HCT116 (cell line): ENCODE measurements around the gene ATP5PD. TPM values are rescaled to one million over a fixed set of nuclear protein-coding genes. Genes with fewer than 3 reads are reported as not detected.

Experiments
- ATAC-seq: fragments of 200-7000 bp; cut with Tn5 transposase; 2 replicates; pipeline ENCODE4 v1.9.1; 2020; ENCODE audit warnings: mild to moderate bottlenecking, moderate library complexity
- BruUV-seq: library from RNA; stranded (reverse); fragments of 400-500 nt; replicated peaks from 2 replicates; lab custom pipeline; 2021; lab: Mats Ljungman, UMichigan
- CTCF ChIA-PET: fragments of 300-600 bp; sonication (Branson Sonifier 250); formaldehyde crosslinking; loops from one replicate; lab custom pipeline; 2021; ENCODE audit warnings: antibody characterized with exemption; lab: Charles Lee
- POLR2A ChIA-PET: fragments of 300-600, 350-600 bp; sonication (Branson Sonifier 250); formaldehyde crosslinking; loops from one replicate; lab custom pipeline; 2021; ENCODE audit warnings: antibody characterized with exemption; lab: Charles Lee
- RAD21 ChIA-PET, 2 experiments: fragments of 300-600 bp; sonication (Branson Sonifier 250); formaldehyde crosslinking; loops; one replicate each; lab custom pipeline; 2023; ENCODE audit warnings: low total read pairs in 2 of 2; ENCODE audit not compliant: uncharacterized antibody in 2 of 2, unreplicated experiment in 2 of 2, low non-redundant PET in 1 of 2; lab: Charles Lee
- DNase-seq: peaks from one replicate; pipeline ENCODE4 v3.0.0-alpha.2; 2010; ENCODE audit warnings: low read depth, low spot score
- H2AFZ ChIP-seq: fragments of 200-600 bp; shearing (Covaris generic), sonication (generic); 2 replicates; pipeline ENCODE4 v1.6.1; 2017; ENCODE audit warnings: low read depth, mixed run types, mixed read lengths, antibody characterized with exemption, low read length; ENCODE audit not compliant: poor library complexity, severe bottlenecking
- H3K27ac ChIP-seq: 2 replicates; pipeline ENCODE4 v1.5.1; 2012; ENCODE audit warnings: low read depth, low read length
- H3K27me3 ChIP-seq: fragments of 200-600 bp; sonication (generic); 2 replicates; pipeline ENCODE4 v1.6.1; 2016; ENCODE audit warnings: mixed run types, low read length, mixed read lengths; ENCODE audit not compliant: insufficient read depth
- H3K36me3 ChIP-seq, 2 experiments: fragments of 200-500 bp in 1 of 2; fragments of 200-600 bp in 1 of 2; sonication (Bioruptor generic) in 1 of 2; sonication (generic) in 1 of 2; 2 replicates each; pipeline versions ENCODE4 v1.5.1 to v1.6.1; 2014 to 2016; ENCODE audit warnings: low read length in 2 of 2, inconsistent platforms in 1 of 2, mixed read lengths in 1 of 2, mixed run types in 1 of 2; ENCODE audit not compliant: insufficient read depth in 2 of 2, control insufficient read depth in 1 of 2
- H3K4me1 ChIP-seq, 2 experiments: fragments of 200-600 bp in 1 of 2; sonication (generic) in 1 of 2; 2 replicates each; pipeline versions ENCODE4 v1.5.1 to v1.6.1; 2012 to 2017; ENCODE audit warnings: low read length in 2 of 2, inconsistent platforms in 1 of 2, mild to moderate bottlenecking in 1 of 2, mixed read lengths in 1 of 2, mixed run types in 1 of 2, moderate library complexity in 1 of 2; ENCODE audit not compliant: insufficient read depth in 2 of 2, control insufficient read depth in 1 of 2
- H3K4me2 ChIP-seq: fragments of 200-600 bp; sonication (generic); 2 replicates; pipeline ENCODE4 v1.6.1; 2017; ENCODE audit warnings: mixed run types, low read length, mixed read lengths
- H3K4me3 ChIP-seq, 2 experiments: fragments of 200-600 bp in 1 of 2; sonication (generic) in 1 of 2; replicated peaks in 1 of 2; 2 replicates each; pipeline ENCODE4 v1.5.1; 2011 to 2016; ENCODE audit warnings: low read length in 2 of 2, control low read depth in 1 of 2, low read depth in 1 of 2, mild to moderate bottlenecking in 1 of 2, mixed read lengths in 1 of 2, mixed run types in 1 of 2
- H3K79me2 ChIP-seq: fragments of 200-600 bp; sonication (generic); 2 replicates; pipeline ENCODE4 v1.6.1; 2017; ENCODE audit warnings: mild to moderate bottlenecking, mixed run types, low read length, moderate library complexity, mixed read lengths; ENCODE audit not compliant: insufficient read depth
- H3K9ac ChIP-seq: fragments of 200-600 bp; sonication (generic); 2 replicates; pipeline ENCODE4 v1.6.1; 2016; ENCODE audit warnings: low read length, mixed read lengths
- H3K9me2 ChIP-seq: fragments of 200-600 bp; sonication (generic), shearing (Covaris generic); 2 replicates; pipeline ENCODE4 v1.6.1; 2017; ENCODE audit warnings: mixed run types, mild to moderate bottlenecking, moderate library complexity; ENCODE audit not compliant: insufficient read depth
- H3K9me3 ChIP-seq, 2 experiments: fragments of 200-500 bp in 1 of 2; fragments of 200-600 bp in 1 of 2; sonication (Bioruptor generic) in 1 of 2; sonication (generic) in 1 of 2; 2 replicates each; pipeline ENCODE4 v1.6.1; 2014 to 2017; ENCODE audit warnings: low read length in 2 of 2, mixed read lengths in 2 of 2, inconsistent platforms in 1 of 2, low read depth in 1 of 2, mild to moderate bottlenecking in 1 of 2, mixed run types in 1 of 2, moderate library complexity in 1 of 2; ENCODE audit not compliant: control insufficient read depth in 1 of 2, insufficient read depth in 1 of 2
- H4K20me1 ChIP-seq: fragments of 200-600 bp; sonication (generic), shearing (Covaris generic); 2 replicates; pipeline ENCODE4 v1.6.1; 2017; ENCODE audit warnings: mixed run types, mild to moderate bottlenecking, moderate library complexity; ENCODE audit not compliant: insufficient read depth
- CBX3 ChIP-seq: IDR thresholded peaks from 2 replicates; pipeline ENCODE4 v1.6.1; 2012; ENCODE audit warnings: low read depth
- CEBPB ChIP-seq: IDR thresholded peaks from 2 replicates; pipeline ENCODE4 v1.6.1; 2012; ENCODE audit warnings: low read depth
- EGR1 ChIP-seq: IDR thresholded peaks from 2 replicates; pipeline ENCODE4 v1.6.1; 2012; ENCODE audit warnings: low read depth
- EZH2 ChIP-seq: fragments of 200-600 bp; sonication (generic); IDR thresholded peaks from 2 replicates; pipeline ENCODE4 v1.6.1; 2017; ENCODE audit warnings: antibody characterized with exemption, mixed run types
- JUND ChIP-seq: IDR thresholded peaks from 2 replicates; pipeline ENCODE4 v1.6.1; 2012
- POLR2A ChIP-seq: IDR thresholded peaks from 2 replicates; pipeline ENCODE4 v1.7.0; 2011; ENCODE audit warnings: borderline replicate concordance; ENCODE audit not compliant: insufficient read depth, insufficient read length; ENCODE audit errors: extremely low read depth
- POLR2AphosphoS5 ChIP-seq: IDR thresholded peaks from 2 replicates; pipeline ENCODE4 v1.6.1; 2011; ENCODE audit warnings: mild to moderate bottlenecking, low read depth, low read length, moderate library complexity
- SIN3A ChIP-seq: IDR thresholded peaks from 2 replicates; pipeline ENCODE4 v1.6.1; 2012; ENCODE audit warnings: low read depth
- SP1 ChIP-seq: IDR thresholded peaks from 2 replicates; pipeline ENCODE4 v1.6.1; 2012; ENCODE audit warnings: low read depth
- SRF ChIP-seq: IDR thresholded peaks from 2 replicates; pipeline ENCODE4 v1.6.1; 2012; ENCODE audit warnings: low read depth
- TCF7L2 ChIP-seq: IDR thresholded peaks from 2 replicates; pipeline ENCODE4 v1.7.0; 2011; ENCODE audit warnings: borderline replicate concordance, inconsistent platforms; ENCODE audit not compliant: insufficient read depth, insufficient read length; ENCODE audit errors: extremely low read depth
- ZFX ChIP-seq: fragments of 450-650 bp; IDR thresholded peaks from 2 replicates; pipeline ENCODE4 v1.6.1; 2017
- ZNF274 ChIP-seq: fragments of 200-500 bp; sonication (Bioruptor generic); IDR thresholded peaks from 2 replicates; pipeline ENCODE4 v1.6.1; 2014; ENCODE audit warnings: mild to moderate bottlenecking, low read depth, low read length, inconsistent platforms
- intact Hi-C: fragments of 100-400 bp; cut with micrococcal nuclease; formaldehyde crosslinking; loops from 2 replicates; pipeline ENCODE4 v1.10.0; 2022
- total RNA-seq: library from RNA; stranded (reverse); gene quantifications from one replicate; pipeline ENCODE4 v1.2.1, GENCODE V29; 2021; ENCODE audit not compliant: unreplicated experiment
- TF ChIP-seq, protein P1 (sequence below): IDR thresholded peaks from 2 replicates; pipeline ENCODE4 v1.6.1; 2012; ENCODE audit warnings: low read depth
- TF ChIP-seq, protein P2 (sequence below), 3 experiments: fragments of 200-600 bp in 1 of 3; sonication (generic) in 1 of 3; IDR thresholded peaks in 2 of 3; conservative IDR thresholded peaks in 1 of 3; 2 replicates each; pipeline ENCODE4 v1.5.1; 2012 to 2017; ENCODE audit warnings: low read depth in 2 of 3, low read length in 2 of 3, antibody characterized with exemption in 1 of 3, borderline replicate concordance in 1 of 3, control low read depth in 1 of 3, mild to moderate bottlenecking in 1 of 3, mixed read lengths in 1 of 3, mixed run types in 1 of 3, moderate library complexity in 1 of 3; ENCODE audit not compliant: insufficient read depth in 1 of 3
- TF ChIP-seq, protein P3 (sequence below): IDR thresholded peaks from 2 replicates; pipeline ENCODE4 v1.6.1; 2012

The ATP5PD gene
- total RNA-seq, 1 experiment from 2014 or later = 407 TPM

DNA sequence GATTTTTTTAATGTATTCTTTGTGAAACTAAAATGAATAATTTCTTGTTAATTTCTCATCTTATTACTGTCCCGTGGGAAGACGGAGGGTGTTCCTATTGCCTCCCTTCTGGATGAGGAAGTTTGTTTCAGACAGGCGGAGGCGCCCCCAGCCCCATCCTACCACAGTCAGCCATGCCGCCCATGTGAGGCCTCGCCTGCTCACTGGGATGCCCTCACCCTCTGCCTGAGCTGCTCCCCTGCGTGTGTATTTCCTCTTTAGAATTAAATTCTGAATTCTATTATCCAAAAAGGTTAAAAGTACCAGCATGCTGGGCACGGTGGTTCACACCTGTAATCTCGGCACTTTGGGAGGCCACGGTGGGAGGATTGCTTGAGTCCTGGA lies 14.3 kb upstream of the ATP5PD start:
- intact Hi-C loops = no loop called here
- POLR2A ChIA-PET = interaction anchor here (0.6 to 1.4 kb wide), 3 partner anchors 13 to 102 kb away, joined by 3 to 5 read pairs (median 3); no protein-coding TSS in a partner anchor
- Histone ChIP-seq H3K79me2 (0 out of 2 replicates have a peak, but pooled peaks cover 2% of the 10 kb centered on the region), H3K4me3 (no peak overlapping the region), H3K27me3 (no peaks in the 10 kb centered on the region), H3K4me2 (no peak overlapping the region), H3K9ac (no peak overlapping the region), H3K9me3 (no peaks in the 10 kb centered on the region), H3K27ac (no peak overlapping the region), H4K20me1 (no peaks in the 10 kb centered on the region), H2AFZ (no peak overlapping the region), H3K9me2 (no peaks in the 10 kb centered on the region), H3K36me3 (peaks cover 30 to 41% of the 10 kb centered on the region in 2 experiments; a peak in 3 of 4 replicates), H3K4me1 (no peaks in the 10 kb centered on the region)
- no TSS peak for BruUV-seq
- RAD21 ChIA-PET = interaction anchor here (0.5 to 1.8 kb wide), 4 partner anchors 18 to 140 kb away, joined by 4 to 8 read pairs (median 4); no protein-coding TSS in a partner anchor
- no peak for ATAC-seq
- CTCF ChIA-PET = interaction anchor here (1.4 to 3.2 kb wide), 4 partner anchors 9 to 141 kb away, joined by 9 to 18 read pairs (median 16); no protein-coding TSS in a partner anchor
- TF ChIP-seq SIN3A (no peak), SP1 (no peak), ZNF274 (no peak), SRF (no peak), CBX3 (no peak), EZH2 (no peak), POLR2AphosphoS5 (no peak), POLR2A (no peak), JUND (no peak), CEBPB (no peak), TCF7L2 (no peak), EGR1 (no peak), ZFX (no peak)
- TF ChIP-seq, protein P1, sequence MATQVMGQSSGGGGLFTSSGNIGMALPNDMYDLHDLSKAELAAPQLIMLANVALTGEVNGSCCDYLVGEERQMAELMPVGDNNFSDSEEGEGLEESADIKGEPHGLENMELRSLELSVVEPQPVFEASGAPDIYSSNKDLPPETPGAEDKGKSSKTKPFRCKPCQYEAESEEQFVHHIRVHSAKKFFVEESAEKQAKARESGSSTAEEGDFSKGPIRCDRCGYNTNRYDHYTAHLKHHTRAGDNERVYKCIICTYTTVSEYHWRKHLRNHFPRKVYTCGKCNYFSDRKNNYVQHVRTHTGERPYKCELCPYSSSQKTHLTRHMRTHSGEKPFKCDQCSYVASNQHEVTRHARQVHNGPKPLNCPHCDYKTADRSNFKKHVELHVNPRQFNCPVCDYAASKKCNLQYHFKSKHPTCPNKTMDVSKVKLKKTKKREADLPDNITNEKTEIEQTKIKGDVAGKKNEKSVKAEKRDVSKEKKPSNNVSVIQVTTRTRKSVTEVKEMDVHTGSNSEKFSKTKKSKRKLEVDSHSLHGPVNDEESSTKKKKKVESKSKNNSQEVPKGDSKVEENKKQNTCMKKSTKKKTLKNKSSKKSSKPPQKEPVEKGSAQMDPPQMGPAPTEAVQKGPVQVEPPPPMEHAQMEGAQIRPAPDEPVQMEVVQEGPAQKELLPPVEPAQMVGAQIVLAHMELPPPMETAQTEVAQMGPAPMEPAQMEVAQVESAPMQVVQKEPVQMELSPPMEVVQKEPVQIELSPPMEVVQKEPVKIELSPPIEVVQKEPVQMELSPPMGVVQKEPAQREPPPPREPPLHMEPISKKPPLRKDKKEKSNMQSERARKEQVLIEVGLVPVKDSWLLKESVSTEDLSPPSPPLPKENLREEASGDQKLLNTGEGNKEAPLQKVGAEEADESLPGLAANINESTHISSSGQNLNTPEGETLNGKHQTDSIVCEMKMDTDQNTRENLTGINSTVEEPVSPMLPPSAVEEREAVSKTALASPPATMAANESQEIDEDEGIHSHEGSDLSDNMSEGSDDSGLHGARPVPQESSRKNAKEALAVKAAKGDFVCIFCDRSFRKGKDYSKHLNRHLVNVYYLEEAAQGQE = no peak
- TF ChIP-seq, protein P2, sequence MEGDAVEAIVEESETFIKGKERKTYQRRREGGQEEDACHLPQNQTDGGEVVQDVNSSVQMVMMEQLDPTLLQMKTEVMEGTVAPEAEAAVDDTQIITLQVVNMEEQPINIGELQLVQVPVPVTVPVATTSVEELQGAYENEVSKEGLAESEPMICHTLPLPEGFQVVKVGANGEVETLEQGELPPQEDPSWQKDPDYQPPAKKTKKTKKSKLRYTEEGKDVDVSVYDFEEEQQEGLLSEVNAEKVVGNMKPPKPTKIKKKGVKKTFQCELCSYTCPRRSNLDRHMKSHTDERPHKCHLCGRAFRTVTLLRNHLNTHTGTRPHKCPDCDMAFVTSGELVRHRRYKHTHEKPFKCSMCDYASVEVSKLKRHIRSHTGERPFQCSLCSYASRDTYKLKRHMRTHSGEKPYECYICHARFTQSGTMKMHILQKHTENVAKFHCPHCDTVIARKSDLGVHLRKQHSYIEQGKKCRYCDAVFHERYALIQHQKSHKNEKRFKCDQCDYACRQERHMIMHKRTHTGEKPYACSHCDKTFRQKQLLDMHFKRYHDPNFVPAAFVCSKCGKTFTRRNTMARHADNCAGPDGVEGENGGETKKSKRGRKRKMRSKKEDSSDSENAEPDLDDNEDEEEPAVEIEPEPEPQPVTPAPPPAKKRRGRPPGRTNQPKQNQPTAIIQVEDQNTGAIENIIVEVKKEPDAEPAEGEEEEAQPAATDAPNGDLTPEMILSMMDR (IDR thresholded peaks at IDR 0.05 in 2 of 3, conservative IDR thresholded peaks at IDR 0.05 in 1 of 3; ENCODE audit: borderline replicate concordance in 1 of 3, insufficient read depth in 1 of 3, low read depth in 2 of 3, low read length in 2 of 3) = no peak
- TF ChIP-seq, protein P3, sequence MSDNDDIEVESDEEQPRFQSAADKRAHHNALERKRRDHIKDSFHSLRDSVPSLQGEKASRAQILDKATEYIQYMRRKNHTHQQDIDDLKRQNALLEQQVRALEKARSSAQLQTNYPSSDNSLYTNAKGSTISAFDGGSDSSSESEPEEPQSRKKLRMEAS = no peak
- no peak for DNase-seq
